Thoracic aorta (tissue), 2 donors: ENCODE measurements around the gene KIF7. TPM values are rescaled to one million over a fixed set of nuclear protein-coding genes. Genes with fewer than 3 reads are reported as not detected.
A peak's percentile ranks its signal among the peaks of the same experiment; 100 is the strongest.

Source experiments
- ATAC-seq: fragments of 150-250 bp; one replicate; pipeline ENCODE4 v1.8.0; 2017; ENCODE audit warnings: low read depth; ENCODE audit not compliant: insufficient number of reproducible peaks, low FRiP score
- DNase-seq: peaks from one replicate; pipeline ENCODE4 v3.0.0-alpha.2; 2020; ENCODE audit warnings: low spot score
- H3K27ac ChIP-seq, 2 donors: fragments of 200-600 bp; sonication (generic); 1 replicate in 1 of 2; 2 replicates in 1 of 2; pipeline ENCODE4 v1.5.1; 2016; ENCODE audit warnings: mild to moderate bottlenecking in 2 of 2, moderate library complexity in 2 of 2
- H3K27me3 ChIP-seq: fragments of 200-600 bp; sonication (generic); replicated peaks from 2 replicates; pipeline ENCODE4 v1.6.0; 2016; ENCODE audit warnings: mild to moderate bottlenecking; ENCODE audit not compliant: insufficient read depth
- H3K36me3 ChIP-seq: fragments of 200-600 bp; sonication (generic); one replicate; pipeline ENCODE4 v1.5.1; 2016
- H3K4me1 ChIP-seq, 2 donors: fragments of 200-600 bp; sonication (generic); 1 replicate in 1 of 2; 2 replicates in 1 of 2; pipeline versions ENCODE4 v1.5.1 to v1.6.0; 2016; ENCODE audit warnings: low read depth in 2 of 2, mild to moderate bottlenecking in 1 of 2; ENCODE audit not compliant: control insufficient read depth in 1 of 2
- H3K4me3 ChIP-seq: fragments of 200-600 bp; sonication (generic); 2 replicates; pipeline ENCODE4 v1.5.1; 2016; ENCODE audit warnings: mild to moderate bottlenecking
- H3K9me3 ChIP-seq: fragments of 200-600 bp; sonication (generic); 2 replicates; pipeline ENCODE4 v1.5.1; 2016
- CTCF ChIP-seq: fragments of 200-600 bp; sonication (generic); IDR thresholded peaks from one replicate; pipeline ENCODE4 v1.5.1; 2019; ENCODE audit warnings: antibody characterized with exemption
- total RNA-seq, 2 donors: library from RNA; depleted of rRNA; stranded (reverse); fragments of >200 nt; gene quantifications; one replicate each; pipeline versions ENCODE4 v1.1.0 to v1.2.3, GENCODE V29; 2016

The KIF7 gene
- total RNA-seq, 2 donors from 2014 or later, result 26.4 to 28.4 TPM

GRCh38 chr15:89680282-89680873, 25.1 kb upstream of the KIF7 start:
- no peaks in the 10 kb centered on the region for H3K27me3 ChIP-seq
- DNase-seq (no peak), ATAC-seq (peak; percentile 98)
- H3K4me3 ChIP-seq, result no peak overlapping the region
- no peak for TF ChIP-seq CTCF
- H3K27ac ChIP-seq, result peak overlapping the region; percentile 40 to 48
- H3K9me3 ChIP-seq, result no peaks in the 10 kb centered on the region
- H3K36me3 ChIP-seq, result peaks cover 17% of the 10 kb centered on the region
- peaks cover 16 to 35% of the 10 kb centered on the region in 2 donors for H3K4me1 ChIP-seq

GRCh38 chr15:89679212-89679611, 23.9 kb upstream of the KIF7 start, which contains the start of gene PLIN1:
Gene PLIN1 (minus strand): TSS chr15:89679367. CDS start chr15:89677489, 1,878 bp downstream.
- Histone ChIP-seq H3K36me3 (peaks cover 11% of the 10 kb centered on the region), H3K9me3 (no peaks in the 10 kb centered on the region), H3K4me3 (no peak within 1 kb of the TSS), H3K4me1 (peaks cover 16 to 33% of the 10 kb centered on the region in 2 donors), H3K27me3 (no peaks in the 10 kb centered on the region), H3K27ac (peak within 1 kb of the TSS; percentile 40 to 48)
- ATAC-seq (no peak), DNase-seq (no peak)
- TF ChIP-seq CTCF, result no peak

- ATAC-seq (no peak), DNase-seq (no peak)
Observed at GRCh38 chr15:89677381-89677780, 22.1 kb upstream of the KIF7 start.

GRCh38 chr15:89675606-89676005, 20.3 kb upstream of the KIF7 start:
- ATAC-seq, result no peak
- H3K27ac ChIP-seq, result no peak overlapping the region
- H3K36me3 ChIP-seq, result no peaks in the 10 kb centered on the region
- no peak overlapping the region for H3K4me3 ChIP-seq
- TF ChIP-seq CTCF, result no peak
- H3K27me3 ChIP-seq, result no peaks in the 10 kb centered on the region
- DNase-seq, result no peak
- H3K4me1 ChIP-seq, result peaks cover 24 to 47% of the 10 kb centered on the region in 2 donors
- no peaks in the 10 kb centered on the region for H3K9me3 ChIP-seq

More at GRCh38 chr15:89677381-89677780, 22.1 kb upstream of the KIF7 start:
- H3K27me3 ChIP-seq, result no peaks in the 10 kb centered on the region
- no peak overlapping the region for H3K4me3 ChIP-seq
- no peaks in the 10 kb centered on the region for H3K9me3 ChIP-seq
- H3K4me1 ChIP-seq, result peaks cover 26 to 50% of the 10 kb centered on the region in 2 donors
- TF ChIP-seq CTCF, result no peak
- peaks cover 4% of the 10 kb centered on the region for H3K36me3 ChIP-seq
- H3K27ac ChIP-seq, result no peak overlapping the region

GRCh38 chr15:89674526-89674925, 19.3 kb upstream of the KIF7 start:
- Histone ChIP-seq H3K4me3 (no peak overlapping the region), H3K27me3 (no peaks in the 10 kb centered on the region), H3K36me3 (no peaks in the 10 kb centered on the region), H3K27ac (no peak overlapping the region), H3K4me1 (peaks cover 20 to 36% of the 10 kb centered on the region in 2 donors), H3K9me3 (no peaks in the 10 kb centered on the region)
- no peak for DNase-seq
- no peak for TF ChIP-seq CTCF
- no peak for ATAC-seq
